Endothelial cell of umbilical vein (primary cell): ENCODE measurements around the gene DCX.

ENCODE experiments used
- EZH2 ChIP-seq: IDR thresholded peaks from 2 replicates; pipeline ENCODE4 v1.6.1; 2012; ENCODE audit warnings: borderline replicate concordance, low read depth, mild to moderate bottlenecking, moderate library complexity, low read length, inconsistent platforms; ENCODE audit not compliant: severe bottlenecking
- FOS ChIP-seq: IDR thresholded peaks from 2 replicates; pipeline ENCODE4 v1.6.1; 2011; ENCODE audit warnings: mild to moderate bottlenecking, low read length, moderate library complexity, borderline replicate concordance; ENCODE audit not compliant: insufficient read depth
- GATA2 ChIP-seq: IDR thresholded peaks from 2 replicates; pipeline ENCODE4 v1.7.0; 2011; ENCODE audit warnings: low read depth, mild to moderate bottlenecking, moderate library complexity, mixed read lengths, low read length; ENCODE audit not compliant: insufficient read length, insufficient read depth
- JUN ChIP-seq: IDR thresholded peaks from 2 replicates; pipeline ENCODE4 v1.6.1; 2011; ENCODE audit warnings: borderline replicate concordance, low read depth; ENCODE audit not compliant: insufficient read length, insufficient read depth
- MYC ChIP-seq: IDR thresholded peaks from one replicate; pipeline ENCODE4 v1.6.1; 2011; ENCODE audit warnings: mild to moderate bottlenecking, low read depth, low read length
- POLR2A ChIP-seq: IDR thresholded peaks from 2 replicates; pipeline ENCODE4 v1.6.1; 2012; ENCODE audit warnings: low read depth, mild to moderate bottlenecking, control low read depth, low read length
- POLR2AphosphoS5 ChIP-seq: IDR thresholded peaks from 2 replicates; pipeline ENCODE4 v1.6.1; 2012; ENCODE audit warnings: low read depth, mild to moderate bottlenecking, control low read depth, low read length, moderate library complexity; ENCODE audit not compliant: insufficient read depth
- TF ChIP-seq, protein P1 (sequence below), 2 donors: IDR thresholded peaks; 1 replicate in 1 of 2; 2 replicates in 1 of 2; pipeline ENCODE4 v1.5.1; 2011; ENCODE audit warnings: low read length in 2 of 2, mild to moderate bottlenecking in 2 of 2, moderate library complexity in 2 of 2, control low read depth in 1 of 2, inconsistent platforms in 1 of 2, low read depth in 1 of 2; ENCODE audit not compliant: insufficient read depth in 1 of 2; ENCODE audit errors: extremely low read depth in 1 of 2
- TF ChIP-seq, protein P2 (sequence below): IDR thresholded peaks from 2 replicates; pipeline ENCODE4 v1.6.1; 2011; ENCODE audit not compliant: insufficient read depth, insufficient read length

DNA sequence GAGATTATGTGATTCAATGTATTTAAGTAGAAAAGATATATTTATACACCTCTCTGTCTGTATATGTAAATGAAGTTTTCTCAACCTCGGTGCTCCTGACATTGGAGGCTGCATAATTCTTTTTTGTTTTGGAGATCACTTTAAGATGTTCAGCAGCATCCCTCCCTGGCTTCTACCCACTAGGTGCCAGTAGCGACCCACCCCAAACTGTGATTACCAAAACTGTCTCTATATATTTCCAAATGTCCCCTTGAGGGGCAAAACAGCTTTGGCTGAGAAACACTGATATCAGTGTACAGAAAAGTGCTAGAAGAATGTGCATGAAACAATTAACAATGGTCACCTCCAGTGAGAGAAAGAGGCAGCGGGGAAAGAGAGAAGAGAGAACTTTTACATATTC lies 51.2 kb downstream of the DCX start:
- TF ChIP-seq, protein P1, sequence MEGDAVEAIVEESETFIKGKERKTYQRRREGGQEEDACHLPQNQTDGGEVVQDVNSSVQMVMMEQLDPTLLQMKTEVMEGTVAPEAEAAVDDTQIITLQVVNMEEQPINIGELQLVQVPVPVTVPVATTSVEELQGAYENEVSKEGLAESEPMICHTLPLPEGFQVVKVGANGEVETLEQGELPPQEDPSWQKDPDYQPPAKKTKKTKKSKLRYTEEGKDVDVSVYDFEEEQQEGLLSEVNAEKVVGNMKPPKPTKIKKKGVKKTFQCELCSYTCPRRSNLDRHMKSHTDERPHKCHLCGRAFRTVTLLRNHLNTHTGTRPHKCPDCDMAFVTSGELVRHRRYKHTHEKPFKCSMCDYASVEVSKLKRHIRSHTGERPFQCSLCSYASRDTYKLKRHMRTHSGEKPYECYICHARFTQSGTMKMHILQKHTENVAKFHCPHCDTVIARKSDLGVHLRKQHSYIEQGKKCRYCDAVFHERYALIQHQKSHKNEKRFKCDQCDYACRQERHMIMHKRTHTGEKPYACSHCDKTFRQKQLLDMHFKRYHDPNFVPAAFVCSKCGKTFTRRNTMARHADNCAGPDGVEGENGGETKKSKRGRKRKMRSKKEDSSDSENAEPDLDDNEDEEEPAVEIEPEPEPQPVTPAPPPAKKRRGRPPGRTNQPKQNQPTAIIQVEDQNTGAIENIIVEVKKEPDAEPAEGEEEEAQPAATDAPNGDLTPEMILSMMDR (IDR thresholded peaks at IDR 0.05; ENCODE audit: extremely low read depth in 1 of 2, insufficient read depth in 1 of 2, low read depth in 1 of 2, low read length in 2 of 2) = no peak
- TF ChIP-seq POLR2A = no peak
- no peak for TF ChIP-seq POLR2AphosphoS5
- no peak for TF ChIP-seq EZH2
- TF ChIP-seq FOS = no peak
- TF ChIP-seq, protein P2, sequence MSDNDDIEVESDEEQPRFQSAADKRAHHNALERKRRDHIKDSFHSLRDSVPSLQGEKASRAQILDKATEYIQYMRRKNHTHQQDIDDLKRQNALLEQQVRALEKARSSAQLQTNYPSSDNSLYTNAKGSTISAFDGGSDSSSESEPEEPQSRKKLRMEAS = no peak
- TF ChIP-seq MYC = no peak
- no peak for TF ChIP-seq JUN
- TF ChIP-seq GATA2 = no peak
